IPS-NIHi7 (cell line): ENCODE results near the gene SMIM38.

Source experiments
- DNase-seq: peaks from one replicate; pipeline ENCODE4 v3.0.0; 2012; ENCODE audit warnings: mixed read lengths; ENCODE audit errors: extremely low spot score

Gene SMIM38

DNA sequence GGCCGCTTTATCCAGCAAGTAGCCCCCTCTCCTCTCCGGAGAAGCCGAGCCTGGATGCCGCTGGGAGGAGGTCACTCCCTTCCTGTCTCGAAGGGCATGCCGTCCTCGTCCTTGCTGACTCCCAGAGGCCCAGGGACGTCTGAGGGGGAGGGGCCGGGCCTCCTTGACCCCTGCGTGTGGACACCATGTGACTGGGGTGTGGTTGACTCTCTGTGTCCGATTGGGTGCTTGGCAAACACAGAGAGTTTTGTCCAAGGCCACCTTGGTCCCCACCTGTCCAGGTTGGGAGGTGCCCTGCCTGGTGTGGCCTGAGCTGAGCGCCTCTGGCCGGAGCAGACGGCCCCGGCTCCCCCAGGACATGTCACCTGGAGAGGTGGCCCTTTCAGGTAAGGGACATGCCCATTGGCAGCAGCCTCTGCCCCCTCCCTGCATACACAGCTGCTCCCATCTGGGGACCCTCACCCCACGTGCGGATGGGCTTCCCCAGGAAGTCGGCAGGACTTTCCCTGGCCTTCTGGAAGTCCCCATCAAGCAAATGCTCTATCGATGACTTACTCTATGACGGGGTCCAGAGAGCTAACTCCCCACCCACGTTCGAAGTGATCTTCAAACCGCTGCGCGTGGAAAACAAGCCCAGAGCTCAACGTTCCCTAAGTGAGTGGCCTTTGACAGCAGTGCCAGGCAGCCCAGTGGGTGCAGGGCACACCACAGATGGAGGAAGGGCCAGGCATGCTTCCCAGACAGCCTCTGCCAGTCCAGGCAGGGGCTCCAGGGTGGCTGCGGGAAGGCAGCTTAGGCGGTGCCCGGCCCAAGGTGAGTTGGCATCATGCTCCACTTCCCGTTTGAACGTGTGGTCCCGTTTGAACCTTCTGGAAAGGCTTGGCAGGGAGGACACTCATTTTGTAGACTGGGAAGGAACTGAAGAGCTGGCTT is at the start of gene SMIM38:
TSS of gene SMIM38 (plus strand) at position 634 of the 933 bp plus-strand sequence. CDS start 1,912 bp downstream, outside the sequence.
- DNase-seq = no peak

DNA sequence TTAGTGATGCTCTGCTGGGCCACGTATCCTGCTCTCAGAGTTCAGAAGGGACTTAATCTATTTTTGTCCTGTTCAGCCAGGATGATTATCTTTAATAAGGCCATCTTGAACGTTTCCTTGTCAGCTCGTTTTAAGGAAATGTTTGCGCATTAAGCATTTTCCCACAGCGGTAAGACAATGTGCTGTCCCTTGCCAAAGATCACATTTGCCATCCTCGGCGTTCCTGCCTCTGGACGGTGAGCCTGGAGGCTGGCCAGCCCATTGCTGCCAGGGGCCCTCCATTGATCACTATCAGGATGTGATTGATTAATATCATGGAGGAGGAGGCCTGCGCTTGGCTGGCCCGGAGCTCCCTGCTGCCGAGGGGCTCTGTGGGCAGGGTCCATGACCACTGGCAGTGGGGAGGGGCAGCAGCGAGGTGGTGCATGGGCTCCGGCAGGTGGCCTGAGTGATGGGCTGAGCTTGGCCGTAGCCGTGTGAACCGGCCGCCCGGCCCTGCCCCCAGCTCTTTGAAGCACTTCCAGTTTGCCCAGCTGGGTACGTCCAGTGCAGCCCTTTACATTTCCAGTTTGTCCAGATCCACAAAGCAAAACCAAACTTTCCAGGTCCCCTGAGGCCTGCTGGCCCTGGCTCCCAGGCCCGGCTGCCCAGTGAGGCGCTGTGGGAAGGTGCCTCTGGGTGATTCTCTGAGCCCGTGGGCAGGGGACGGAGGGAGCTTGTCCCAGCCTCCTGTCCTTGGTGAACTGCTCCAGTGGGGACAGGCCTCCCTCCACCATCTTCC is 49.5 kb upstream of the SMIM38 start:
- DNase-seq = no peak

DNA sequence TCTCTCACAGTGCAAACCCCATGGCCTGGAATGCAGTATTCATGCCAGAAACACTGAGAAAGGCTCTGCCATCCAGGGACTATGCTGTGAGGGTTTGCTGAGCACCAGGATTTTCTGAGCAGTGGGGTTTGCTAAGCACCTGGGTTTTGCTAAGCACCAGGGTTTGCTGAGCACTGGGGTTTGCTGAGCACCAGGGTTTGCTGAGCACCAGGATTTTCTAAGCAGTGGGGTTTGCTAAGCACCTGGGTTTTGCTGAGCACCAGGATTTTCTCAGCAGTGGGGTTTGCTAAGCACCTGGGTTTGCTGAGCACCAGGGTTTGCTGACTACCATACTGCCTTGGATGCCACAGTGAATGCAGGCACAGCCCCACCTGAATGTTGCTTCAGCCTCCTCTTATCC is 48.3 kb upstream of the SMIM38 start:
- no peak for DNase-seq

DNA sequence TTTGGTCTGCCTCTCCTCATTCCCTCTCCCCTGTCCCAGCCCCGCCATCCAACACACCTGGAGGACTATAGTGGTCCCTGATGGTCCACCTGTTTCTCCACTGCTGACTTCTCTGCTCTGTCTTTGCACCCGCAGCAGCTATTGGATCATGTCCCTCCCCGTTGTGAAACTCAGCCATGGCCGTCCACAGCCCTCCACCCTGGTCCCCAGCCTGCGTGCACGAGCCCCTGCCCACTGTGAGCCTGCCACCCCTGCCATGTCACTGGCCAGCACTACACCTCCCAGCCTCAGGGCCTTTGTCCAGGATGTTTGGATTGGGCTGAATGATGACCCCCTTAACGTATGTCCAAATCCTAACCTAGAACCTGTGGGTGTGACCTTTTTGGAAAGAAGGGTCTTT is 47.7 kb upstream of the SMIM38 start:
- no peak for DNase-seq

DNA sequence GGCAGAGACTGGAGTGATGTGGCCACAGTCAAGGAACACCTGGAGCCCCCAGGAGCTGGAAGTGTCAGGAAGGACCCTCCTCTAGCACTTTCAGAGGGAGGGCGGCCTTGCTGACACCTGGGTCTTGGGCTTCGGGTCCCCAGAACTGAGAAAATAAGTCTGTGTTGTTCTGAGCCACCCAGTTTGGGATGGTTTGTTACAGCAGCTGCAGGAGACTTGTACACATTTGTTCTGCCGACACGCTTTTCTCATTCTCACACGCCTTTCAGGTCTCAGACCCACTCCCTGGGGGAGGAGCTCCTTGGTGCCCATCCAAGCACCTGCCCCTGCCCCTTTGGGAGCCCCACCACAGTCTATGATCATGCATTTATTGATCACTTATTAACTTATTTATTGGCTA is 47.2 kb upstream of the SMIM38 start:
- no peak for DNase-seq

DNA sequence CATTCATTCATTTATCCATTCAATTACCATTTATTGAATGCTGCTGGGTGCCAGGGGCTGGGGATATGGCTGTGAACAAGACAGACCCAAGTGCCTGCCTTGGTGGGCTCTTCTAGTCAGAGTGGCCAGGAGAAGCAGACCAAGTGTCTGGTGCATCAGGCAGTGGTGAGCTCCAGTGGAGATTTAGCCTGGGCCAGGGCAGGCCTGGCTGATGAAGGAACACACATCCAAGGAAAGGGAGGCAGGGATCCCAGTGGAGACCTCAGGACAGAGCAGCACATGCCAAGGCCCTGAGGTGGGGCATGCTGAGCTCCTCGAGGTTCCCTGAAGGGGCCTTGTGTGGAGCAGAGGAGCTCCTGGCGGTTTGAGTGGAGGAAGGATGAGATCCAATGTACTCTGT is 46.6 kb upstream of the SMIM38 start:
- no peak for DNase-seq

DNA sequence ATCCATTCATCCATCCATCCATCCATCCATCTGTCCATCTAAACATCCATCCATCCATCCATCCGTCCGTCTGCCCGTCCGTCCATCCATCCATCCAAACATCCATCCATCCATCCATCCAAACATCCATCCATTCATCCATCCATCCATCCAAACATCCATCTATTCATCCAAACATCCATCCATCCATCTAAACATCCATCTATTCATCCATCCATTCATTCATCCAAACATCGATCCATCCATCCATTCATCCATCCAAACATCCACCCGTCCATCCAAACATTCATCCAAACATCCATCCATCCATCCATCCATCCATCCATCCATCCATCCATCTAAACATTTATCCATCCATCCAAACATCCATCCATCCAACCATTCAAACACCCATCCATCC is 45.3 kb upstream of the SMIM38 start:
- no peak for DNase-seq

DNA sequence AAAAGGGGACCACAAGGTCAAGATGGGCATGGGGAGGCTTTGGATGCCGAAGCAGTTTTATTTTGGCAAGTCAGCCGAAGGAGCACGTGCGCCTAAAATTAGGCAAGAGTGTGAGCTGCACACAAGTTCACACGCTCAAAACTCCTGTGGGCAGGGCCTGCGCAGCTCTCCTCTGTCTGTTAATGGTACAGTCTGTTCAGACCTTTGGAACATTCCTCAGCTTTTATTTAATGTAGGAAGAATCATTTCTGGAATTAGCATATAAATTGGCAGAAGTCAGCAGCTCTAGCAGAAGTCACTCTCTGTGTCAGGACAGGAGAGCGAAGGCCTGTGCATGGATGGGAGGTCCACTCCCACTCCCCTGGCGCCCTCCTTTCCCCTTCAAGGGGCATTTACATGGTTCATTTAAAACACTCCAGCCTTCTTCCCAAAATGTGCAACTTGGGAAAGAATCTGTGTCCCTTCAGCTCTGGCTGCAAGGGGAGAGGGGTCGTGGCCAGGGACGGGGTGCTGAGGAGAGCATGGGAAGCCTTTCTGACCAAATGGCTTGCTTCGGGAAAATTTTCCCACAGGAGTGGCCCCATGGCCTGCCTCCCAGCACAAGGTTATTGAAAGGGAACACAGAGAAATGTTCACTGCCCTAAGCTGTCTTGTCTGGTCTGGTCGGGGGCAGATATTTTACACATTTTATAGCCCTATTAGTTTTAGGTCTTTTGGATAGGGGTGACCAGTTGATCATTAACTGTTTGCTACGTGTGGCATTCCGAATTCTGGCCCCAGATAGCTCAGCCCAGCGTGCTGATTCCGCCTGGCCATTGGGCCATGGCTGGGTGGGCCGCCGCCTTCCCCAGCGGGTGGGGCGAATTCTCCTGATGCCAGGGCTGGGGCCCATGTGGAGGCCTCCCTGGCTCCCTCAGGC is 43.9 kb upstream of the SMIM38 start:
- no peak for DNase-seq

DNA sequence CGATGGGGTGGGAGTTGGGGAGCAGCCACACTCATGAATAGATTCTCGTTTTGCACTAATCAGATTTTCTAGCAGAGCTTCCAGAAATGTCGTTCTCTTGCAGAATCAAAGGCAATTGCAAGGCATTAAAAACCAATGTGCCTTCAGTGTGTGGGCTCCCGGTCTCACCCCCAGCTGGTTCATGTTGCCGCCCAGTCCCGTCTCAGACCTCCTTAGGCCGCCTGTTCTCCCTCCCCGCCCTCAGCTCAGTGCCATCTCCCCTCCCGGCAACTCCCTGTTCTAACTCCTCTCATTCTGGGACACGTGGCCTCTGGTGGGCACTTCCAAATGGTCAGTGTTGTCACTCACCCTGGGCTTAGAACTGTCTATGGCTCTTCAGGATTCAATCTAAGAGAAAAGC is 42.5 kb upstream of the SMIM38 start:
- DNase-seq = no peak

DNA sequence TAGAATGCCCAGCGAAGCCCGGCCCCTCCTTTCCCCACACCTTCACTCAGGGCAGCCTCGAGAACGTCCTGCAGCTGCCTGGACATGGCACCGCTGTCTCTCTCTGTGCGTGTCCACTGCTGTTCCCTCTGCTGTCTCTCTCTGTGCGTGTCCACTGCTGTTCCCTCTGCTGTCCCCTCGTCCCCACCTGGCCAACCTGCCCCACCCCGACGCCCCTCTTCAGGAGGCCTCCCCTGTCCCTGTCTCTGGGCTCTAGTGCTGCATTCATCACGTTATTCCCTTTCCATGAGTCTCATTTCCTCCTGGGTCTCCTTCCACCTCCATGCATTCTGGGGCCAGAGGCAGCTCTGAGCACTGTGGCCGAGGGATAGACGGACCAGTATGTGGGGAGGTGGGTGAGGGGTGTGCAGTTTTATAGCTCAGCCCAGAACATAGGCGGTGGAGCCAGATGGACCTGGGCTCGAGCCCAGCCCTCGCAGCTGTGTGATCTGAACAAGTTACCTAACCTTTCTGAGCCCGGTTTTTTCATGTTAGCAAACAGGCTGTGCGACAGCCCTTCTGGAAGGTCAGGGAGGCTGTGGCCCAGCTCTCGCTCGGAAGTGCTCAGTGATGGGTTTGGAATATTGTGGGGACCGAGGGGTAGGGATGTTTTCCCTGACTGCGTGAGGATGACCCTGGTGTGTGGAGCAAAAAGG is 41.9 kb upstream of the SMIM38 start:
- no peak for DNase-seq

DNA sequence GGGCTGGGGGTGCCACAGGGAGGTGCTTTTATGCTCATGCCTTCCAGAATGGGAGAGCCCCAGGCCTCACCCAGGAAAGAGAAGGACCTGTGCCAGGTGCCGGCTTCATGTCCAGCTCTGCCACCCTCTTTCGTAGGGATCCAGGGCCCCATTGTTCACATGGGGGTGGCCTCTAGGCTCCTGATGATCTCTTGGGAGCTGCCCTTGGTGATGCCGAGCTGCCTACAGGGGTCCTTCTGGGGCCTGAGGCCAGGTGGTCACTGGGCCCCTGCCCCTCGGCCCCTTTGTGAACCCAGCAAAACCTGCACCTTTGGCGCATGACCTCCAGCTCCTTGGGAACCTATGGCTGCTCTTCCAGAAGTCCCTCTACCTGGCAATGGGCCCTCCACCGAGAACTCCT is 41.4 kb upstream of the SMIM38 start:
- no peak for DNase-seq

DNA sequence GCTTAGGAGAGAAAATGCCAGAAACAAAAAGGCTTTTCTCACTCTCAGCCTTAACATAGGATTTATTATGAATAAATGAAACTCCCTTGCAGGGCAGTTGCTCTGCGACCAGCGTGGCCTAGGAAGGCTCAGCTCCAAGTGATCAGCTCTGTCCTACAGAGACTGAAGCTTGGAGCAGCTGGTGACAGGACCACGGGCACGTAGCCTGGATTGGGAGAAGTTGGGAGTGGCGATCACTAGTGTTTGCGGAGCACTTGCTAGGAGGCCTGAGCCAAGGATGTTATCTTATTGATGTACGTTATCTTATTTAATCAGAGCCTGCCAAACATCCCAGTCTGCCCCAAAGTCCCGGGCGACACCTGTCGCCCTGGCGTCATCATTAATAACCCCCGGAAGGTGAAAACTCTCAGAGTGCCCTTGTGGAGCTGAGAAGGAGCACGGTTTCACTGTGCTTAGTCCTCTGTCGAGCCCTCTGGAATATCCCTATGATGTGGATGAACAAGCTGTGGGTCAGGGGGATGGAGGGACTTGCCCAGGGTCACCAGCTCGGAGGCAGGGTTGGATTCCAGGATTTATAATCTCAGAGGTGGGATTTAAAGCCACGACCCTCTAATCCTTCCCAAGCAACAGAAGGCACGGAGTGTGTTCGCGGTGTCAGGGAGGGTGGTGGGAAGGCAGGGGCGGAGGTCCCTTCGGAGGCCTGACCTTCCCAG is 40.8 kb upstream of the SMIM38 start:
- no peak for DNase-seq

DNA sequence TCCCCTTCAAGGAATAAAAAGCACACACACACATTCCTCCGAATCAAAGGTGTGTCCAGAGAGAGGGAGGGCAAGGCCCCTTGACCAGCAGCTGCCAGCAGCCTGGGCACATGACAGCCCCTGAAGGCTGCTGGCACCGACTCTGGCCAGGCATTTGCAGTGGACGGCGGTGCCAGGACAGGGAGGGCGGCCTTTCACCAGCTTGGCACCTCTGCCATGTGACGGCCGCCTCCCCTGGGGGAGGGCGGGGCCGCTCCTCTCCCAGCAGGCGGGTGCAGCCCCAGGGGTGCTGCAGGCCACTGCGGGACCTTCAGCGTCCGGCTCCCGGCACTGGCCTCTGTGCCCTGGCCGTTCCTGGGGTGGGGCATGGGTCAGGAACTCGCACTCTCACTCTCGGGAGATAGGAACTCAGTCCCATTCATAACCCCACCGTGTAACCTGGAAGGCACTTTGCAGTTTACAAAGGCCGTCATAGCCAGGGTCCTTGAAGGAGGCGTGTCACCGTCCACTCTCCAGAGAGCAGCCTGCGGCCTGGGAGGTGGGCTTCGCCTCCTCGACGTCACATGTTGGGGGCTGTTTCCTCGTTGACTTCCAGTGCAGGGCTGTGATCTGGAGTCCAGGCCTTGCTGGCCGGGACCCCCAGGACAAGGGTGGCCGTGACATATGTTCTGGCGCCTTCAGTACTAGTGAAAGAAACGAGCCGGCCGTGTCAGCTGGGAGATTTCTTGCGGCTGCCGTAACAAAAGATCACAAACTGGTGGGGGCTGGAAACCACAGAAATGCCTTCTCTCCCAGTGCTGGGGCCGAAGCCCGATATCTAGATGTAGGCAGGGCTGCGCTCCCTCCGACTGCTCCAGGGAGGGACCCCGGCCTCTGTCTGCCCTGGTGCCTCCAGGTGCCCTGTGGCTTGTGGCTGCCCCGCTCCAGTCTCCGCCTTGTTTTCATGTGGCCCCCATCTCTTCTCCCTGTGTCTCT is 39.9 kb upstream of the SMIM38 start:
- no peak for DNase-seq

DNA sequence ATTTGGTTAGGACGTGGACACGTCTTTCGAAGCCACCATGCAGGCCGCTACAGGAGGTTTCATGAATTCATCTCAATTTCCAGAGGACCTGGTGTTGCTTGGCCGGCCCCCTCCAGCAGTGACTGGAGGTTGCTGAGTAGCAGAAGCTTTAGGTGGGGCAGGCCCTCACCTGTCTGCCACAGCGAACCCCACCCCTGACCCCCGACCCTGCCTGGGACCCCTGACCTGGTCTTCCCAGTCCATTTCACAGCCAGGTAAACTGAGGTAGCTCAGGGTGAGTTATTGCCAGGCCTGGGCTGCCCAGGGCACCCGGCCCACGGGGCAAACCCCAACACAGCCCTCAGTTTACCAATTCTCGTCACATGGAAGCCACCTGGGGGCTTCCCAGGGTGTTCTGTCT is 39.1 kb upstream of the SMIM38 start:
- DNase-seq = no peak

DNA sequence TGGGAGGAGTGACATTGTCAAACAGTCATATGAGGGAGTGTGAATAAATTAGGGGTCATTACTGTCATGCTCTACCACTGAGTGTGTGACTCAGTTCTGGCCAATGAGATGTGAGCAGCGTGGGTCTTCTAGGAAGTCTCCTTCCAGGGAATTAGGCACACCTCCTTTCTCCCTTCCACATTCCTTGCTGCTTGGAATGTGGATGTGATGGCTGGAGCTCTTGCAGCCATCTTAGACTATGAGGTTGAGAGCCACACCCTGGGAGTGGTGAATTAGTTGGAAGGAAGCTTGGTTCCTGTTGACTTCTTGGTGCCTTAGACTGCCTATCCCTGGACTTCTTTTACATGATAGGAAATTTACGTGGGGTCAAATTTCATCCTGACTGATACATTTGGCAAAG is 36.5 kb upstream of the SMIM38 start:
- DNase-seq = no peak

DNA sequence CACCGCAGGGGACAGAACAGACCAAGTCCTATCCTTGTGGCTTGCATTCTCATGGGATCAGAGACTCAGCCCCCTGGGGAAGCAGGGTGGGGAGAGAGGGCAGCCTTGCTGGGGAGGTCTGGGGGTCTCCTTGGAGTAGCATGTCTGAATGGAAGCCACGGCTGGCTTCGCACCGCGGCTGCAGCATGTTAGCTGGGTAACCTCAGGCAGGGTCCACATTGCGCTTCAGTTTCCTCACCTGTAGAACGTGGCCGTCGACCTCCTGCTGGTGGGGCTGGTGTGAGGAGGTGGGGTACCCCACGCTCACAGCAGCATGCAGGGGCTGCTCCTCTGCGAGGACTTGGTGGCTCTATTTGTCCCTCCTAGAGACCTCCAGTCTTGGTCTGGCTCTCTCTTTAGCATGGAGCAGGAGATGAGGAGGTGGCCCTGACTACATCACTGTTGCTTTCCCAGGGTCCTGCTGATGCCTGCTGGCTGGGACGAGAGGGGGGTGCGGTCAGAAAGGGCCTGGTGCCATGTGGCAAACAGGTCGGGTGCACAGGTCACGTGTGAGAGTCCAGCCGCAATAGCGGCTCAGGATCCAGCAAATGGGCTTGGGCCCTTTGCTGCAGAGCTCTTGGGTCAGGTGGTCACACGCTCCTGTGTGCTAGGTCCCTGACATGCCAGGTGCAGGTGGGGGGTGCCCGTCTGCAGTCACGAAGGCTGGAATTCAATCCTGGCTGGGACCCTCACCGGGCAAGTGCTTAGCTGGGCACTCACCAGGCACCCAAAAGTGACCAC is 35.4 kb upstream of the SMIM38 start:
- DNase-seq = no peak

DNA sequence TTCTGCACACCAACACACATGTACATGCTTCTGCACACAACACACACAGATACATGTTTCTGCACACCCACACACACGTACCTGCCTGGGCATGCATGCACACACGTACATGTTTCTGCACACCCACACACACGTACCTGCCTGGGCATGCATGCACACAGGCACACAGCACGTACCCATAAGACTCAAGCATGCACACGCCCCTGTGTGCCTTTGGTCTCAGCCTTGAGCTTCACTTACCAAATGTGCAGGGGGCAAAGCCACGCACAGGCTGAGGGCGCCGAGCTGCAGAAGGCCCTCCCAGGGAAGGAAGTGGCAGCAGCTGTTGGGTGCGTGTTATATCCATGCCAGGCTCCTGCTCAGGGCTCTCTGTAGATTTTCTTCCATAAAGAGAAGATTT is 34.7 kb upstream of the SMIM38 start:
- DNase-seq = no peak

DNA sequence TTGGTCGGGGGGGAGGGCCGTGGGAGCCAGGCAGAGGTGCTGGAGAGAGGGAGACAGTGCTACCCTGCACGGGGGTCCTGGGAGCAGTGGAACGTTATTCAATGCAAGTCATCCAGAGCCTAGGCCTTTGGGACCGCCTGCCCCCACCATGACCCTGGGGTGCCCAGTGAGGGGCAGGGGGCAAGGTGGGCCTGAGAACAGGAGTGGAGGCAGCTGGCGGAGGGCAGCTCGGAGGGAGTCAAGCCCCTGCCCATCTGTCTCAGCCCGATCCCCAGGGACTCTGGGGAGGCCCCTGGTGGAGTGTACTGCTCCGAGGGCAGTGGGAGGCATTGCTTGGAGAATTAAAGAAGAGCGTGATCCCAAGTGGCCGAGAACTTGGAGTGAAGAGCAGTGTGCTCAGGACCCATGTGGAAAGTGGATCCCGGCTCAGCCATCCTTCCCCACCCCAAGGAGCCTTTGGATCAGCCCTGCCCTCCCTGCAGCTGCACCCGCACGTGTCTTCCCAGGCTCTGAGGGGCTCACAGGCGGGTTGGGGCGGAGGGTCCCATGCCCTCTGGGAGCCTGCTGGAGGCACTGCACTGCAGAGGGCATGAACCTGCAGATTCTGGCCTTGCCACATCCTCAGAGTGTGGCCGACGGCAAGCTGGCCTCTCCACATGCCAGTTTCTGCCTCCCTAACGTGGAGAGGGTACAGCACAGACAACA is 34.0 kb upstream of the SMIM38 start:
- no peak for DNase-seq
